ENCODE data around the gene PEX5L. TPM values are rescaled to one million over a fixed set of nuclear protein-coding genes. Genes with fewer than 3 reads are reported as not detected.

PEX5L gene
- polyA plus RNA-seq, 1 donor from 2014 or later = 1.0 TPM

GRCh38 chr3:179794355-179794754 lies 242.4 kb downstream of the PEX5L start:
- Histone ChIP-seq H3K4me2 (ENCODE audit: low read length) (no peak overlapping the region), H3K79me2 (replicated peaks; ENCODE audit: insufficient read depth, low read length) (no peaks in the 10 kb centered on the region), H3K36me3 (ENCODE audit: insufficient read depth, low read length) (no peaks in the 10 kb centered on the region), H3F3A (ENCODE audit: insufficient read depth, low read length, poor library complexity, severe bottlenecking) (no peaks in the 10 kb centered on the region), H4K20me1 (ENCODE audit: insufficient read depth) (no peaks in the 10 kb centered on the region), H3K9ac (ENCODE audit: low read length) (no peak overlapping the region), H3K27me3 (ENCODE audit: insufficient read depth, low read depth, low read length) (no peaks in the 10 kb centered on the region), H3K9me2 (ENCODE audit: insufficient read depth, low read length) (no peaks in the 10 kb centered on the region), H3K4me3 (ENCODE audit: low read length) (no peak overlapping the region), H3K9me3 (ENCODE audit: low read length) (no peaks in the 10 kb centered on the region), H2AFZ (ENCODE audit: low read depth, low read length) (no peak overlapping the region), H3K27ac (ENCODE audit: low read length) (no peak overlapping the region)
- no peak for TF ChIP-seq EP300 (conservative IDR thresholded peaks at IDR 0.05; ENCODE audit: poor library complexity, severe bottlenecking)
- no peak for TF ChIP-seq CTCF (IDR thresholded peaks at IDR 0.05; ENCODE audit: poor library complexity, severe bottlenecking)
- TF ChIP-seq EZH2 (IDR thresholded peaks at IDR 0.05; ENCODE audit: borderline replicate concordance, insufficient read depth, low read length, poor library complexity, severe bottlenecking) = no peak
- TF ChIP-seq, protein P1, sequence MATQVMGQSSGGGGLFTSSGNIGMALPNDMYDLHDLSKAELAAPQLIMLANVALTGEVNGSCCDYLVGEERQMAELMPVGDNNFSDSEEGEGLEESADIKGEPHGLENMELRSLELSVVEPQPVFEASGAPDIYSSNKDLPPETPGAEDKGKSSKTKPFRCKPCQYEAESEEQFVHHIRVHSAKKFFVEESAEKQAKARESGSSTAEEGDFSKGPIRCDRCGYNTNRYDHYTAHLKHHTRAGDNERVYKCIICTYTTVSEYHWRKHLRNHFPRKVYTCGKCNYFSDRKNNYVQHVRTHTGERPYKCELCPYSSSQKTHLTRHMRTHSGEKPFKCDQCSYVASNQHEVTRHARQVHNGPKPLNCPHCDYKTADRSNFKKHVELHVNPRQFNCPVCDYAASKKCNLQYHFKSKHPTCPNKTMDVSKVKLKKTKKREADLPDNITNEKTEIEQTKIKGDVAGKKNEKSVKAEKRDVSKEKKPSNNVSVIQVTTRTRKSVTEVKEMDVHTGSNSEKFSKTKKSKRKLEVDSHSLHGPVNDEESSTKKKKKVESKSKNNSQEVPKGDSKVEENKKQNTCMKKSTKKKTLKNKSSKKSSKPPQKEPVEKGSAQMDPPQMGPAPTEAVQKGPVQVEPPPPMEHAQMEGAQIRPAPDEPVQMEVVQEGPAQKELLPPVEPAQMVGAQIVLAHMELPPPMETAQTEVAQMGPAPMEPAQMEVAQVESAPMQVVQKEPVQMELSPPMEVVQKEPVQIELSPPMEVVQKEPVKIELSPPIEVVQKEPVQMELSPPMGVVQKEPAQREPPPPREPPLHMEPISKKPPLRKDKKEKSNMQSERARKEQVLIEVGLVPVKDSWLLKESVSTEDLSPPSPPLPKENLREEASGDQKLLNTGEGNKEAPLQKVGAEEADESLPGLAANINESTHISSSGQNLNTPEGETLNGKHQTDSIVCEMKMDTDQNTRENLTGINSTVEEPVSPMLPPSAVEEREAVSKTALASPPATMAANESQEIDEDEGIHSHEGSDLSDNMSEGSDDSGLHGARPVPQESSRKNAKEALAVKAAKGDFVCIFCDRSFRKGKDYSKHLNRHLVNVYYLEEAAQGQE (IDR thresholded peaks at IDR 0.05; ENCODE audit: borderline replicate concordance) = no peak
- TF ChIP-seq RAD21 (conservative IDR thresholded peaks at IDR 0.05) = no peak
- TF ChIP-seq MXI1 (conservative IDR thresholded peaks at IDR 0.05; ENCODE audit: poor library complexity, severe bottlenecking) = no peak
- no peak for TF ChIP-seq POLR2AphosphoS5 (IDR thresholded peaks at IDR 0.05)
- no peak for TF ChIP-seq SMC3 (conservative IDR thresholded peaks at IDR 0.05; ENCODE audit: poor library complexity)
- TF ChIP-seq TAF1 (IDR thresholded peaks at IDR 0.05; ENCODE audit: low read depth) = no peak

DNA sequence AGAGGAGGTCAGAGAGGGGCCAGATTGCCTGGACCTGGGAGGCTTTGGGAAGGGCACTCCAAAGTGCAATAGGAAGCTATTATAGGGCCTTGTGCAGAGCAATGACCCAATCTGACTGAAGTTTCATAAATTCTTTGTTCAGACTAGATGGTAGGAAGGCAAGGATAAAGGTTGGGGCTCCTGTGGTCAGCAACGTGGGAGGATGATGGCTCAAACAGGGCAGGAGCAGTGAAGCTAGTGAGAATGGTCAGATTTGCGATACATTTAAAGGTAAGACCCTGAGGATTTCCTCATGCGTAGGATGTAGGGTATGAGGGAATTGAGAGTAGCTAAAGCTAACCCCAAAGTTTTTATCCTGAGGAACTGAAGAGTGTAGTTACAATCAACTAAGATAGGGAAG lies 244.9 kb downstream of the PEX5L start:
- Histone ChIP-seq H3K4me2 (ENCODE audit: low read length) (no peak overlapping the region), H3K9me2 (ENCODE audit: insufficient read depth, low read length) (no peaks in the 10 kb centered on the region), H3K79me2 (replicated peaks; ENCODE audit: insufficient read depth, low read length) (no peaks in the 10 kb centered on the region), H3K27ac (ENCODE audit: low read length) (no peak overlapping the region), H4K20me1 (ENCODE audit: insufficient read depth) (no peaks in the 10 kb centered on the region), H2AFZ (ENCODE audit: low read depth, low read length) (no peak overlapping the region), H3K36me3 (ENCODE audit: insufficient read depth, low read length) (no peaks in the 10 kb centered on the region), H3K9ac (ENCODE audit: low read length) (no peak overlapping the region), H3K27me3 (ENCODE audit: insufficient read depth, low read depth, low read length) (no peaks in the 10 kb centered on the region), H3K4me3 (ENCODE audit: low read length) (no peak overlapping the region), H3K9me3 (ENCODE audit: low read length) (no peaks in the 10 kb centered on the region), H3F3A (ENCODE audit: insufficient read depth, low read length, poor library complexity, severe bottlenecking) (no peaks in the 10 kb centered on the region)
- TF ChIP-seq MXI1 (conservative IDR thresholded peaks at IDR 0.05; ENCODE audit: poor library complexity, severe bottlenecking) (no peak), CTCF (IDR thresholded peaks at IDR 0.05; ENCODE audit: poor library complexity, severe bottlenecking) (no peak), EP300 (conservative IDR thresholded peaks at IDR 0.05; ENCODE audit: poor library complexity, severe bottlenecking) (no peak), TAF1 (IDR thresholded peaks at IDR 0.05; ENCODE audit: low read depth) (no peak), RAD21 (conservative IDR thresholded peaks at IDR 0.05) (no peak), EZH2 (IDR thresholded peaks at IDR 0.05; ENCODE audit: borderline replicate concordance, insufficient read depth, low read length, poor library complexity, severe bottlenecking) (no peak), SMC3 (conservative IDR thresholded peaks at IDR 0.05; ENCODE audit: poor library complexity) (no peak), POLR2AphosphoS5 (IDR thresholded peaks at IDR 0.05) (no peak)
- TF ChIP-seq, protein P1 (IDR thresholded peaks at IDR 0.05; ENCODE audit: borderline replicate concordance) = no peak
